OCI-LY7 (cell line): ENCODE measurements around the gene BAZ1A. TPM values are rescaled to one million over a fixed set of nuclear protein-coding genes. Genes with fewer than 3 reads are reported as not detected.

ENCODE experiments used
- BruUV-seq: library from RNA; stranded (reverse); fragments of 400-500 nt; replicated peaks from 2 replicates; lab custom pipeline; 2021; lab: Mats Ljungman, UMichigan
- CTCF ChIA-PET: fragments of 300-600 bp; sonication (Branson Sonifier 250); formaldehyde crosslinking; loops from one replicate; lab custom pipeline; 2022; ENCODE audit warnings: antibody characterized with exemption; ENCODE audit not compliant: unreplicated experiment; lab: Charles Lee
- POLR2A ChIA-PET: fragments of 300-600 bp; sonication (Branson Sonifier 250); formaldehyde crosslinking; loops from one replicate; lab custom pipeline; 2022; ENCODE audit warnings: antibody characterized with exemption; lab: Charles Lee
- DNase-seq: peaks from one replicate; pipeline ENCODE4 v3.0.0-alpha.2; 2015; ENCODE audit warnings: low spot score
- H2AFZ ChIP-seq: fragments of 200-600 bp; sonication (generic), shearing (Covaris generic); 2 replicates; pipeline ENCODE4 v1.6.1; 2014; ENCODE audit warnings: mild to moderate bottlenecking, antibody characterized with exemption, low read length, moderate library complexity
- H3K27ac ChIP-seq: fragments of 200-600 bp; sonication (generic); 2 replicates; pipeline ENCODE4 v1.5.1; 2014; ENCODE audit warnings: mixed run types, low read depth, mild to moderate bottlenecking, moderate library complexity, low read length, inconsistent platforms; ENCODE audit not compliant: poor library complexity, severe bottlenecking
- H3K36me3 ChIP-seq: fragments of 200-600 bp; sonication (generic); 2 replicates; pipeline ENCODE4 v1.6.1; 2014; ENCODE audit warnings: mild to moderate bottlenecking, antibody characterized with exemption, low read length, moderate library complexity, mixed read lengths; ENCODE audit not compliant: insufficient read depth
- H3K4me1 ChIP-seq: fragments of 200-600 bp; sonication (generic); 2 replicates; pipeline ENCODE4 v1.5.1; 2014; ENCODE audit warnings: mild to moderate bottlenecking, low read length; ENCODE audit not compliant: insufficient read depth, poor library complexity, severe bottlenecking
- H3K4me2 ChIP-seq: fragments of 200-600 bp; sonication (generic); 2 replicates; pipeline ENCODE4 v1.6.1; 2014; ENCODE audit warnings: mild to moderate bottlenecking, low read length
- H3K4me3 ChIP-seq: fragments of 200-600 bp; sonication (generic); 2 replicates; pipeline ENCODE4 v1.5.1; 2014; ENCODE audit warnings: mild to moderate bottlenecking, low read depth, low read length; ENCODE audit not compliant: poor library complexity, severe bottlenecking
- H3K79me2 ChIP-seq: fragments of 200-600 bp; sonication (generic); 2 replicates; pipeline ENCODE4 v1.6.1; 2016; ENCODE audit warnings: low read depth, mild to moderate bottlenecking, low read length, moderate library complexity, mixed read lengths; ENCODE audit not compliant: insufficient read depth
- H3K9me2 ChIP-seq: fragments of 200-600 bp; sonication (generic); 2 replicates; pipeline ENCODE4 v1.6.1; 2016; ENCODE audit warnings: mild to moderate bottlenecking, low read length, mixed read lengths; ENCODE audit not compliant: insufficient read depth
- H3K9me3 ChIP-seq: fragments of 200-600 bp; sonication (generic); 2 replicates; pipeline ENCODE4 v1.6.1; 2014; ENCODE audit warnings: mild to moderate bottlenecking, mixed run types, low read length, mixed read lengths
- H4K20me1 ChIP-seq: fragments of 200-600 bp; sonication (generic); 2 replicates; pipeline ENCODE4 v1.6.1; 2014; ENCODE audit warnings: mild to moderate bottlenecking, antibody characterized with exemption, low read length, moderate library complexity, mixed read lengths; ENCODE audit not compliant: insufficient read depth
- EZH2phosphoT487 ChIP-seq: fragments of 200-600 bp; sonication (generic); IDR thresholded peaks from 2 replicates; pipeline ENCODE4 v1.6.1; 2018; ENCODE audit warnings: low read depth, borderline replicate concordance, mild to moderate bottlenecking, mixed run types, antibody characterized with exemption, low read length, moderate library complexity, mixed read lengths
- intact Hi-C: fragments of 100-400 bp; cut with micrococcal nuclease; formaldehyde crosslinking; loops from one replicate; pipeline ENCODE4 v1.10.0; 2022; ENCODE audit not compliant: unreplicated experiment
- total RNA-seq, 2 experiments: library from RNA; depleted of rRNA in 1 of 2; stranded (reverse); fragments of >200 nt in 1 of 2; shearing (Covaris generic) in 1 of 2; gene quantifications; 2 replicates each; pipeline ENCODE4 v1.2.3, GENCODE V29; 2014 to 2022
- TF ChIP-seq, protein P1 (sequence below): fragments of 200-600 bp; sonication (generic); conservative IDR thresholded peaks from 2 replicates; pipeline ENCODE4 v1.5.1; 2014; ENCODE audit warnings: mild to moderate bottlenecking, antibody characterized with exemption, low read length, moderate library complexity, mixed read lengths

Gene BAZ1A
- total RNA-seq, 2 experiments from 2014 or later = 42.2 to 58.6 TPM

DNA sequence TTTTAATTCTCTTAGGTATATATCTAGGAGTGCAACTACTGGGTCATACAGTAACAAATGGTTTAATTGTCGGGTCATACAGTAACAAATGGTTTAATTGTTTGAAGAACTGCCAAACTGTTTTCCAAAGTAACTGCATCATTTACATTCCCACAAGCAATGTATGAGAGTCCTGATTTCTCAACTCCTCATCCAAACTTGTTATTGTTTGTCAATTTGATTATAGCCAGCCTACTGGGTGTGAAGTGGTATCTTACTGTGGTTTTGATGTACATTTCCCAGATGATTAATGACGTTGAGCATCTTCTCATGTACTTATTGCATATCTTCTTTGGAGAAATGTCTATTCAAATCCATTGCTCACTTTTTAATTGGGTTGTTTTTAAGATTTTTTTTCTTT is 93.1 kb downstream of the BAZ1A start:
- Histone ChIP-seq H3K36me3 (peaks cover 96% of the 10 kb centered on the region), H3K27ac (no peak overlapping the region)

DNA sequence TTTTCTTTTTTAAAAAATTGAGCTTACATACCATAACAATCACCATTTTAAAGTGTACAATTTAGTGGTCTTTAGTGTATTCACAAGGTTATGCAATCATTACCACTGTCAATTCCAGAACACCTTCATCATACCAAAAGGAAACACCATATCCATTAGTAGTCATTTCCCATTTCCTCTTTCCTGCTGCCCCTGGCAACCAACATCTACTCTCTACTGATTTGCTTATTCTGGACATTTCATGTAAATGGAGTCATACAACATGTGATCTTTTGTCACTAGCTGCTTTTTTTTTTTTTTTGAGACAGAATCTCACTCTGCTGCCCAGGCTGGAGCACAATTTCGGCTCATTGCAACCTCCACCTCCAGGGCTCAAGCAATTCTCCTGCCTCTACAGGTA is 93.9 kb downstream of the BAZ1A start:
- H3K4me2 ChIP-seq = no peak overlapping the region
- intact Hi-C loops = no loop called here
- CTCF ChIA-PET = no interaction called here
- BruUV-seq = no TSS peak
- no peak for DNase-seq
- H2AFZ ChIP-seq = no peak overlapping the region
- no peaks in the 10 kb centered on the region for H3K79me2 ChIP-seq
- no peaks in the 10 kb centered on the region for H3K9me2 ChIP-seq
- no peaks in the 10 kb centered on the region for H3K9me3 ChIP-seq
- peaks cover 15% of the 10 kb centered on the region for H3K4me1 ChIP-seq
- POLR2A ChIA-PET = interaction anchor here (0.9 kb wide), 1 partner anchor 14 kb away, joined by 3 read pairs; no protein-coding TSS in a partner anchor
- H4K20me1 ChIP-seq = no peaks in the 10 kb centered on the region
- TF ChIP-seq, protein P1, sequence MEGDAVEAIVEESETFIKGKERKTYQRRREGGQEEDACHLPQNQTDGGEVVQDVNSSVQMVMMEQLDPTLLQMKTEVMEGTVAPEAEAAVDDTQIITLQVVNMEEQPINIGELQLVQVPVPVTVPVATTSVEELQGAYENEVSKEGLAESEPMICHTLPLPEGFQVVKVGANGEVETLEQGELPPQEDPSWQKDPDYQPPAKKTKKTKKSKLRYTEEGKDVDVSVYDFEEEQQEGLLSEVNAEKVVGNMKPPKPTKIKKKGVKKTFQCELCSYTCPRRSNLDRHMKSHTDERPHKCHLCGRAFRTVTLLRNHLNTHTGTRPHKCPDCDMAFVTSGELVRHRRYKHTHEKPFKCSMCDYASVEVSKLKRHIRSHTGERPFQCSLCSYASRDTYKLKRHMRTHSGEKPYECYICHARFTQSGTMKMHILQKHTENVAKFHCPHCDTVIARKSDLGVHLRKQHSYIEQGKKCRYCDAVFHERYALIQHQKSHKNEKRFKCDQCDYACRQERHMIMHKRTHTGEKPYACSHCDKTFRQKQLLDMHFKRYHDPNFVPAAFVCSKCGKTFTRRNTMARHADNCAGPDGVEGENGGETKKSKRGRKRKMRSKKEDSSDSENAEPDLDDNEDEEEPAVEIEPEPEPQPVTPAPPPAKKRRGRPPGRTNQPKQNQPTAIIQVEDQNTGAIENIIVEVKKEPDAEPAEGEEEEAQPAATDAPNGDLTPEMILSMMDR = no peak
- no peak overlapping the region for H3K27ac ChIP-seq
- H3K36me3 ChIP-seq = peaks cover 99% of the 10 kb centered on the region
- H3K4me3 ChIP-seq = no peak overlapping the region

More for the DNA sequence above, 93.1 kb downstream of the BAZ1A start:
- CTCF ChIA-PET = no interaction called here
- intact Hi-C loops = no loop called here
- no peak overlapping the region for H3K4me3 ChIP-seq
- no TSS peak for BruUV-seq
- no peaks in the 10 kb centered on the region for H3K9me2 ChIP-seq
- no peak overlapping the region for H2AFZ ChIP-seq
- no peaks in the 10 kb centered on the region for H3K79me2 ChIP-seq
- no peak overlapping the region for H3K4me2 ChIP-seq
- no peak for DNase-seq
- peaks cover 17% of the 10 kb centered on the region for H3K4me1 ChIP-seq
- H3K9me3 ChIP-seq = no peaks in the 10 kb centered on the region
- no peak for TF ChIP-seq EZH2phosphoT487
- POLR2A ChIA-PET = no interaction called here
- H4K20me1 ChIP-seq = no peaks in the 10 kb centered on the region

DNA sequence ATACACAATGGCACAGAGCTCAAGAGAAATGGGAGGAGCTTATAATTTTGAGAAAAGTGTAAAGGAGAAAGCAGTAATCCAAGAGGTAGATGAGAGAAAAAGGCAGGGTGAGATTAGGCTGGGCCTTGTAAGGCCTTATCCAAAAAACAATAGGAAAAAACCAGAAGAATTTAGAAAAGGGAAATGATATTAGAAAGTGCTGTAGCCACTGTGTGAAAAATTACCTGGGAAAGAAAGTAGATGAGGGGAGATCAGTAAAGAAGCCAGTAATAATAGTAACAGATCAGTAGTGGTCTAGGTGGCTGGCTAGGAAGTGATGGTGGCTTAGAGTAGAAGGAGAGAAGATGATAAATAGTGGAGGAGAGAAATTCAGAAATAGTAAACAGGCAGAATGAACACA is 94.5 kb downstream of the BAZ1A start:
- DNase-seq = no peak
- CTCF ChIA-PET = no interaction called here
- intact Hi-C loops = no loop called here
- peaks cover 99% of the 10 kb centered on the region for H3K36me3 ChIP-seq
- H4K20me1 ChIP-seq = no peaks in the 10 kb centered on the region
- H3K9me3 ChIP-seq = no peaks in the 10 kb centered on the region
- POLR2A ChIA-PET = interaction anchor here (0.9 kb wide), 1 partner anchor 13 kb away, joined by 3 read pairs; no protein-coding TSS in a partner anchor
- TF ChIP-seq EZH2phosphoT487 = no peak
- TF ChIP-seq, protein P1 = no peak
- H3K79me2 ChIP-seq = no peaks in the 10 kb centered on the region
- no peak overlapping the region for H3K4me3 ChIP-seq
- no peak overlapping the region for H3K27ac ChIP-seq
- H3K4me2 ChIP-seq = no peak overlapping the region
- H2AFZ ChIP-seq = no peak overlapping the region
- peaks cover 9% of the 10 kb centered on the region for H3K4me1 ChIP-seq
- BruUV-seq = no TSS peak
- no peaks in the 10 kb centered on the region for H3K9me2 ChIP-seq
